Hematopoietic multipotent progenitor cell treated with erythropoietin and hydrocortisone succinate and interleukin-3 and kit ligand, for 8 days (in vitro differentiated cells): ENCODE data around the gene CEP20.
"Not testable (repeated sequence)": the region's sequence is repeated elsewhere in the genome, so short reads cannot be mapped to it uniquely, and the experiment has no call there.

ENCODE experiments used
- DNase-seq: peaks from one replicate; pipeline ENCODE4 v3.0.0-alpha.2; 2015

Gene CEP20

GRCh38 chr16:15857724-15858560, 30.5 kb downstream of the CEP20 start:
- DNase-seq, result no peak

- no peak for DNase-seq
These were observed 31.3 kb downstream of the CEP20 start, which contains the start of gene MYH11 for GRCh38 chr16:15856901-15857698. MYH11 (minus strand) TSS chr16:15857028; CDS start chr16:15838252, 18,776 bp downstream.

DNA sequence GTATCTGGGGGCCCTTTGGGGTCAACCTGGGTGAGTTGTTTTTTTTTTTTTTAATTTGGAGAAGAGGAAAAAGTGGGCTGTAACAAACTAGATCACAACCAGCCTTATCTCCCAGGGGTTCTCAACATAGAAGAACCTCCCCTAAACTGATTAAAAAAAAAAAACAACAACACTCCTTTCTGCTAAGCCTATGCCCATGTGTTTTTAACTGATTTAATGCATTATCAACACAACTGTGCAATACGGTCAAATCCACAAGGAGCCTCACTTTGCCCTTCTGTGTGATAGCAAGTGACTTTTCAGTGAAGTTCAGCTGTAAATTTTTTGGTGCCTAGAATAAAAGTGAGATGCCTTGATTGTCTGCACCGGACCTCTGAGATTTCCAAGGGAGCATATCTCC, 32.2 kb downstream of the CEP20 start:
- DNase-seq, result peak; percentile 60

DNA sequence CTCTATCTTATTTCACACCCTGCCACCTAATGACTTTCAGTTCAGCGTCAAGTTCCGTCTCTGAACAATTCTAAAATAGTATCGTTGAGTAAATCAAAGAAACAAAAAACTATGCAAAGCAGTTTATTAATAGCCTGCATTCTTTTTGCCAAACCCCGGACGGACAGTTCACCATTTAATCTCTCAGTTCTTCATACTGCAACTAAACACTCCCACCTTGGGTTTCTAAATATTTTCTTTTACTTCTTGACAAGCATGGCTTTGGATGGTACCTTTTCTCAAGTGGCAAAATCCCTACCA, 32.7 kb downstream of the CEP20 start:
- no peak for DNase-seq

DNA sequence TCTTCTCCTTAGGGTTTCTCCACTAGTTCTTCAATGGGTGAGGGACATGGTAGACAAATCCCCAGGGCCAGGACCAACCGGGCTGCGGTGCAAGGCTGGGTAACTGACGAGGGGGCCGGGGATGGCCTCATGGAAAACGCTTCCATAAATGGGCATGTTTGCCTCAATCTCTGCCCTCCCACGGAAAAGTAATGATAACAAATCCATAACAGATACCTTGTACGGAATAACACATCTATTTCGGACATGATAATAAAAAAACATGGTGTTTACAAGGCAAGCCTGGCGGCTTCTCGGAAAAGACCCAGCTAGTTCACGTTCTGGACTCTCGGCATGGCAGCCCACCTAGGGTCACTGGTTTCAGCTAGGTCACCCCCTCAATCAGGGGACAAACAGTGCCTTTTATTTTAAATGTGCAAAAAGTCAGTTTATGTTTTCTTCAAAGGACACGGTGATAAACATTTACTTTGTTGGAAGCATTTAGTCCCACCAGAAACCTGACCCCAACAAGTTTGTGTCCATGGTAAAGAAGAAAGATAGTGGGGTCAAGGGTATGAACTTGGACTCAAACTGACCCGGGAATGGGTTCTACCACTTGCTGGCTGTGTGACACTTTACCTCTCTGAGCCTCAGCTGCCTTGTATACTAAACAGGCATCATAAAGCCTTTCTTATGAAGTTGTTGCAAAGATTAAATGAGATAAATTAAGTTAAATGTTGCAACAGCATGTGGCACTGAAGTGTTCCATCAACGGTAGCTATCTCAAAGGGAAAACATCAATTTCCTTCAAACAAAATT, 33.3 kb downstream of the CEP20 start:
- DNase-seq, result no peak

- no peak for DNase-seq
These were observed 34.3 kb downstream of the CEP20 start for GRCh38 chr16:15854061-15854460.

GRCh38 chr16:15853021-15853420, 35.4 kb downstream of the CEP20 start:
- no peak for DNase-seq

DNA sequence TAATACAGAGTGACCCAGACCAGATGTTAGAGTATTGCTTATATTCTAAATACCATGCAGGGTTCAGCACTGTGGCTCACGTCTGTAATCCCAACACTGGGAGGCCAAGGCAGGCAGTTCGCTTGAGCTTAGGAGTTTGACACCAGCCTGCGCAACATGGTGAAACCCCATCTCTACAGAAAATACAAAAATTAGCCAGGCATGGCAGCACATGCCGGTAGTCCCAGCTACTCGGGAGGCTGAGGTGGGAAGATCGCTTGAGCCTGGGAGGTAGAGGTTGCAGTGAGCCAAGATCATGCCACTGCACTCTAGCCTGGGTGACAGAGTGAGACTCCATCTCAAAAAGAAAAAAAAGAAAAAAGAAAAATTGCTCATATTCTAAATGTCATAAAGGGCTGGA, 37.8 kb downstream of the CEP20 start:
- not testable (repeated sequence) for DNase-seq

- DNase-seq, result no peak
These were observed 39.0 kb downstream of the CEP20 start for GRCh38 chr16:15849209-15849981.

DNA sequence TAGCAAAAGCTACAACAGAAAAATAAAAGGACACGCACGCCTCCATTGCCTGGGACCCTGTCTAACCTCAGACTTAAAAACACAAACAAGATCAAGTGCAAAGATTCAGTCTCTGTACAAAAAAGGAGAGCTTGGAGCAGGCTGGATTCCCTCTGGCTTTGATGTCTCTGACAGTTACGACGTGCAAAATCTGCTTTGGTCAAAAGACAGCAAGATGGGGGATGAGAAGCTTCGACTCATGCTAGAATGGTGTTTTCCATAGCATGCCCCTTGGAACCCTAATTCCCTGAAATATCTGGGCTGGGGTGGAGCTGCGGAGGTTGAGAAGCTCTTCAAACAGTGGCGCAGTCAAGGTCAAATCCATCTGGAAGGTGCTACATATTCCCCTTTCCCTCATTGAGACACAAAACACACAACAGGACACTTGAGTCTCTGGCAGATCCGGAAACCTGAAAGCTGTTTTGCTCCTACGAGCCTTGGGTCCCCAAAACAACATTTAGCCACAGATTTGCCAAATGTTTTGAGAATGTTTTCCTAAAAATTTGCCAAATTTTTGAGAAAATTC, 40.7 kb downstream of the CEP20 start:
- no peak for DNase-seq

DNA sequence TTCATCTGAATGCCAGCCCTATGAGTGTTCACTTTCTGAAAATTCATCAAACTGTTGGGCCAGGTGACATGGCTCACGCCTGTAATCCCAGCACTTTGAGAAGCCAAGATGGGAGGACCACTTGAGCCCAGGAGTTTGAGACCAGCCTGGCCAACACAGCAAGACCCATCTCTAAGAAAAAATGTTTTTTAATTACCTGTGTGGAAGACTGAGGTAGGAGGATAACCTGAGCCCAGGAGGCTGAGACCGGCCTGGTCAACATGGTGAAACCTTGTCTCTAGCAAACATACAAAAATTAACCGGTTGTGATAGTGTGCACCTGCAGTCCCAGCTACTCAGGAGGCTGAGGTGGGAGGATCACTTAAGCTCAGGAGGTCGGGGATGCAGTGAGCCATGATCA, 41.9 kb downstream of the CEP20 start:
- no peak for DNase-seq

DNA sequence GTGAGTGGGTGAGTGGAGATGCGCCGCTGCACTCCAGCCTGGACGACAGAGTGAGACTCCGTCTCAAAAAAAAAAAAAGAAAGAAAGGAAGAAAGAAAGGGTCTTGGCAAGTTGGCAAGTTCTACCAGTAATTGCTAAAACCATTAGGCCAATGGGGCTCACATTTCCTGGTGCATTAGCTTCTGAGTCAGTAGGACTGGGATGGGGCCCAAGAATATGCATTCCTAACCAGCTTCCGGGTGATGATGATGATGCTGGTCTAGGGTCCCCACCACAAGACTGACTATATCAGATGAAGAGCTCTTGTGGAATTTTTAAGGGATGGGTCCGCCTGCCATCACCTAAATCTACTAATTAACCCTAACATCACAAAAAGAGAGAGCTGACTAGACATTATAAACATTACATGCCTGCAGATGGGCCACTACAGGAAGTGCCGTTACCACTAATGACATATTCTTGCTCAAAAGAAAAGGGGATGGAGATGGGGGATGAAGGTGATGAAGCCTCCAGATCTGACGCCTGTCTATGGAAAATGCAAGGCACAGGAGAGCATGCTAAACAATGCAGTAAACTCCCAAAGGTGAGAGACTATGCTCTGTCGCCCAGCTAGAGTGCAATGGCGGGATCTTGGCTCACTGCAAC, 44.6 kb downstream of the CEP20 start:
- DNase-seq, result no peak

GRCh38 chr16:15839204-15839603, 49.2 kb downstream of the CEP20 start:
- not testable (repeated sequence) for DNase-seq

DNA sequence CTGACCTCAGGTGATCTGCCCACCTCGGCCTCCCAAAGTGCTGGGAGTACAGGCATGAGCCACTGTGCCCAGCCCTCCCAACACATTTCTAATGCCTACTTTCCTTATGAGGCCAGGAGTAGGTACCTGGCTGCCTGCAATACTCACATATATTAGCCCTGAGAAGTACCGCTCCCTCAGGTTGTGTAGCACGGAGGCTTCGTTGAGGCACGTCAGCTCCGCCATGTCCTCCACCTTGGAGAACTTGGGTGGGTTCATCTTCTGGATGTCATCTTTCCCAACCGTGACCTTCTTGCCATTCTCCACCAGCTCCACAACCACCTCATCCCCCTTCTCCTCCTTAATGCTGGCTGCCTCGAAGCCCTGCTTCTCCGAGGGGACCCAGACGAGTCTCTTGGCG, 50.6 kb downstream of the CEP20 start:
- DNase-seq, result no peak

- DNase-seq, result no peak
These were observed 51.3 kb downstream of the CEP20 start for GRCh38 chr16:15836965-15837611.

DNA sequence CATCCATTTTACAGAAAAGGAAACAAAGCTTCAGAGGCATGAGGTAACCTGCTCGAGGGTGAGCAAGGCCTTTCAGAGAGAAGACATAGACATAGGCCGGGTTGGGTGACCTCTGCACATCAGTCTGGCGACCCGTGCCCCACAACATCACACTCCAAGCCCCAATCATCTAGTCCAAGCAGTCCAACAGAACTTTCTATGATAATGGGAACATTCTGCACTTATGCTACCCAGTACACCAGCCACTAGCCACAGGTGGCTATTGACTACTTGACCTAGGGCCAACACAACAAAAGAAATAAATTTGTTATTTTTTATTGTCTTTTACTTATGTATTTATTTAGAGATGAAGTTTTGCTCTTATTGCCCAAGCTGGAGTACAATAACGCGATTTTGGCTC, 52.3 kb downstream of the CEP20 start:
- DNase-seq, result no peak

- DNase-seq, result no peak
These were observed 53.1 kb downstream of the CEP20 start for GRCh38 chr16:15835136-15835878.

DNA sequence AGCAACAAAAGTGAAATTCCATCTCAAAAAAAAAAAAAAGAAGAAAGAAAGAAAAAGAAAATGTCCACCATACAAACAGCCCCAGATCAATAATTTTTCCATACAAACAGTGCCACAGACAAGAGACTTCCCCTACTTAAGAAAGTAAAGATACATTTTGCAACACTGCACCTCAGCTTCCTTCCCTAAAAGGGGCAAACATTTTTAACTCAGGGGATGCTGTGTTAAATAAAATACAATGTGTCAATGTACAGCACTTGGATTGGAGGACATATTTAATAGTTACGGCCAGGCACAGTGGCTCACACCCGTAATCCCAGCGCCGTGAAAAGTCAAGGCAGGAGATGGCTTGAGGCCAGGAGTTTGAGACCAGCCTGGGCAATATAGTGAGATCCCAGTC, 53.9 kb downstream of the CEP20 start:
- DNase-seq, result no peak

DNA sequence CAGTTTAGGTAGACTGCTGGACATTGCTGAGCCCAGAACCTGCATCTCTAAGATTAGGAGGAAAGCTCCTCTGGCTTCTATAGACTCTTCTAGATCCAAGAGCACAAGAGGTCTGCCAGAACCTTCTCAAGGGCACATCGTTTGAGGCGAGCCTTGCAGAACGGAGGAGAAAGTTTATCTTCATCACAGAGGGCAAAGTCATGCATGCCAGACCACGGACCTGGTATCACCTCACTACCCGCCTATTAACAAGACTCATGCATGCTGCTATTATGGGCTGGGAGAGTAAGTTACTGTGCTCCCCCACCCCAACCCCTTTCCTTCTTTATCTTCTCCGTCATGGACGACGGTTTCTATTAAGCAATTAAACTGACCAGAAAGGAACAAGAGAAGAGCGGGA, 54.9 kb downstream of the CEP20 start:
- no peak for DNase-seq

DNA sequence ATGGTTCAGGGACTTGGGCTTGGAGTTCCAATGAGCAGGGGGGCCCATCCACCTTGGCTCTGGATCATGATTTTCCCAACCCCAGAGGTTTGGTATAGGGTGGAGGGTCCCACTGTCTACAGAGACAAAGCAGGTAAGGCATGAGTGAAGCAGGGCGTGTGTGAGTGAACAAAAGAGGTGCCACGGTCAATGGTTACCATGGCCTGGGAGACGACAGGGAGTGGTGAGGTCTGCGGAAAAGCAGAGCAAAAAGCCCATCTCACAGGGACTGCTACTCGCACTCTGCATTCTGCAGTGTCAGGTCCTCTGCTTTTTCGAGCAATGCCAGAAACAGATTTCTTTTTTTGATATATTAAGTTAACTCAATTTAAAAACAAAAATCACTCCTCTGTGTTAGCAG, 56.2 kb downstream of the CEP20 start:
- DNase-seq, result no peak
